ENCODE results near the gene DGKI. TPM values are rescaled to one million over a fixed set of nuclear protein-coding genes. Genes with fewer than 3 reads are reported as not detected.

DGKI gene
- total RNA-seq, 4 donors from 2014 or later, result 0.44 to 1.1 (median 1.0) TPM; not detected in 1

DNA sequence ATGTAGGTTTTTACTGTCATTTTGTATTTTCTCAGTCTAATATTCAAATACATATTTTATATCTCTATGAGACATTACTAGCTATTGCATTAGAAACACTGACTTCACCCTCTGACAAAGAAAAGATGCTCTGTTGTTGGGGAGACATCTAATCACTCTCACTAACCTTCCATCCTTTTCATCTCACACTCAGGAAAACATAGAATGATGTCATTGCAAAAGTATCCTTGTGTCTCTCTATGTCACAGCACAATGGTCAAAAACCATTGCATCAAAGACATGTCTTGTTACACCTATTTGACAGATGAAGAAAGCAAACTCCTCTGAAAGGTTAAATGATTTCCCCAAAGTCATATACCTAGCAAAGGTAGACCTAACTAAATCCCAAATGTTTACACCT lies 272.0 kb downstream of the DGKI start:
- Histone ChIP-seq H3K27me3 (no peaks in the 10 kb centered on the region), H3K36me3 (no peaks in the 10 kb centered on the region), H3K4me1 (no peaks in the 10 kb centered on the region), H3K27ac (no peak overlapping the region), H3K4me3 (no peak overlapping the region), H3K9me3 (no peaks in the 10 kb centered on the region)
- intact Hi-C loops (cut with DNase I), result no loop called here
- no peak for DNase-seq
- no peak for TF ChIP-seq POLR2A (IDR thresholded peaks at IDR 0.05)
- TF ChIP-seq, protein P1, sequence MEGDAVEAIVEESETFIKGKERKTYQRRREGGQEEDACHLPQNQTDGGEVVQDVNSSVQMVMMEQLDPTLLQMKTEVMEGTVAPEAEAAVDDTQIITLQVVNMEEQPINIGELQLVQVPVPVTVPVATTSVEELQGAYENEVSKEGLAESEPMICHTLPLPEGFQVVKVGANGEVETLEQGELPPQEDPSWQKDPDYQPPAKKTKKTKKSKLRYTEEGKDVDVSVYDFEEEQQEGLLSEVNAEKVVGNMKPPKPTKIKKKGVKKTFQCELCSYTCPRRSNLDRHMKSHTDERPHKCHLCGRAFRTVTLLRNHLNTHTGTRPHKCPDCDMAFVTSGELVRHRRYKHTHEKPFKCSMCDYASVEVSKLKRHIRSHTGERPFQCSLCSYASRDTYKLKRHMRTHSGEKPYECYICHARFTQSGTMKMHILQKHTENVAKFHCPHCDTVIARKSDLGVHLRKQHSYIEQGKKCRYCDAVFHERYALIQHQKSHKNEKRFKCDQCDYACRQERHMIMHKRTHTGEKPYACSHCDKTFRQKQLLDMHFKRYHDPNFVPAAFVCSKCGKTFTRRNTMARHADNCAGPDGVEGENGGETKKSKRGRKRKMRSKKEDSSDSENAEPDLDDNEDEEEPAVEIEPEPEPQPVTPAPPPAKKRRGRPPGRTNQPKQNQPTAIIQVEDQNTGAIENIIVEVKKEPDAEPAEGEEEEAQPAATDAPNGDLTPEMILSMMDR (IDR thresholded peaks at IDR 0.05), result no peak

DNA sequence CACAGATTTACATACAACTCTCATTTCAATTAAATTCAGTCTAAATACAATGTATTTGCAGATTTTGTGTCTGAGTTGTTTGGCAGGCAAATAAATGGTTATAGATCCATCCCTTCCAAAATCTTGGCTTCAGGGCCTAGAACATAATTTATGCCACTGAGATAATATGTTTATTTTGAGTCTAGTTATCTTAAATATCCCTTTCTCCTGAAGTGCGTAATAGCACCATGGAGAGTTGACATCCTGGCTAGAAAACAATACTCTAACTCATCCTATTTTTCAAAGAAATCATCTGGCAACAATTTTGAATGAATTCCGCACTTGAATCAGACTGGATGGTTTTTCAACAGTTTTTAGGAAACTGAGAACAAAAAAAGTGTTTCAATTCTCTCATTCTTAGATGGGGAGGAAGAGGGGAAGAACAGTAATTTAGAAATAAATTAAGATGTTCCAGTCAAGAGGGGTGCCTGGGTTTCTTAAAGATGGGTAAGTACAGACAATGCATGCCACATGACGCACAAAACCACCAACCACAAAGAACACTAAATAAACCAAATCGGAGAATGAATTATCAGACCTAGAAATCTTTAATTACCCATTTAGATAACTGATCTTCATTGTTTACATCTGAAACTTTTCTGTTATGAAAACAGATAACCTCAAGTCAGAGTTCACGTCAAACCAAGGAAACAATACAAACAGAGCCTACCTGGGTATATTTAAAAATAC lies 274.6 kb downstream of the DGKI start:
- Histone ChIP-seq H3K4me3 (no peak overlapping the region), H3K27me3 (no peaks in the 10 kb centered on the region), H3K27ac (no peak overlapping the region), H3K36me3 (no peaks in the 10 kb centered on the region), H3K4me1 (no peaks in the 10 kb centered on the region), H3K9me3 (no peaks in the 10 kb centered on the region)
- no peak for TF ChIP-seq POLR2A (IDR thresholded peaks at IDR 0.05)
- TF ChIP-seq, protein P1 (IDR thresholded peaks at IDR 0.05), result no peak
- no peak for DNase-seq
- intact Hi-C loops (cut with DNase I), result no loop called here
- WGBS, 2 donors, result 62 to 65% methylated on average over 5 of the region's 5 CpGs

DNA sequence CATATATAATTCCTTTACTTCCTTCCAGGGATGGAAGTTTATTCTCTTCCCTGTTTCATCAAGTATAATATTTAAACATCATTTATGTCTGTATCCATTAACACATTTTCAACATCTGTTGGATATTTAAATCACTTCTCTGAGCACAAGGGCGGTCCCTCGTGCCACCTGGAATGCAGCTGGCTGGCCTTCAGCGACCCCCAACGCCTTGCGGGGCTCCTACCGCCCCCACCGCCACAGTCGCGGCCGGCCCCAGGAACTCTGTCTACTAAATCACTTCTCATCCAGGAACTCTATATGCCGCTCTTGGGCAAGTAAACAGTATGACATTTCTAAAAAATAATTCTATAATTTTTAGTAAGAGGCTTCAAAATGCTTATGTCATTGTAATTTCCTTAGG lies 282.1 kb downstream of the DGKI start:
- DNase-seq, result no peak
- WGBS, 2 donors, result 53 to 55% methylated on average over 11 of the region's 11 CpGs
- Histone ChIP-seq H3K4me1 (no peaks in the 10 kb centered on the region), H3K27me3 (no peaks in the 10 kb centered on the region), H3K4me3 (no peak overlapping the region), H3K27ac (no peak overlapping the region), H3K9me3 (no peaks in the 10 kb centered on the region), H3K36me3 (no peaks in the 10 kb centered on the region)
- no peak for TF ChIP-seq POLR2A (IDR thresholded peaks at IDR 0.05)
- TF ChIP-seq, protein P1 (IDR thresholded peaks at IDR 0.05), result no peak
- intact Hi-C loops (cut with DNase I), result no loop called here

DNA sequence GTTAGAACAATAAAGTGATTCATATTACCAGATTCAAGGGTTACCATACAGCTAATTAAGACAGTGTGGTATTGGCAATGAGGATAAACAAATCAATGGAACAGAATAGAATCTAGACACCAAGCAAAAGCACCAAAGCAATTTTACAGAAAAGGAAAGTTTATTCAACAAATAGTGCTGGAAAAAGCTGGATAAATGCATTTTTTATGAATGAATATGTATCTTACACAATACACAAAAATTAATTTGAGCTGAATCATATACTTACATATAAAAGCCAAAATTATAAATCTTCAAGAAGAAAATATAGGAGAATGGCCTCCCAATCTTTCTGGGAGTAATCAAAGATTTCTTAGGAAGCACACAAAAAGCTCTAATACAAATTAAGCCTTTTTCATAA lies 282.8 kb downstream of the DGKI start:
- intact Hi-C loops (cut with DNase I), result no loop called here
- no peak overlapping the region for H3K4me3 ChIP-seq
- no peak for DNase-seq
- TF ChIP-seq, protein P1 (IDR thresholded peaks at IDR 0.05), result no peak
- no peak for TF ChIP-seq POLR2A (IDR thresholded peaks at IDR 0.05)
- H3K9me3 ChIP-seq, result no peaks in the 10 kb centered on the region
- H3K27me3 ChIP-seq, result no peaks in the 10 kb centered on the region
- H3K27ac ChIP-seq, result no peak overlapping the region
- H3K4me1 ChIP-seq, result no peaks in the 10 kb centered on the region
- H3K36me3 ChIP-seq, result no peaks in the 10 kb centered on the region

DNA sequence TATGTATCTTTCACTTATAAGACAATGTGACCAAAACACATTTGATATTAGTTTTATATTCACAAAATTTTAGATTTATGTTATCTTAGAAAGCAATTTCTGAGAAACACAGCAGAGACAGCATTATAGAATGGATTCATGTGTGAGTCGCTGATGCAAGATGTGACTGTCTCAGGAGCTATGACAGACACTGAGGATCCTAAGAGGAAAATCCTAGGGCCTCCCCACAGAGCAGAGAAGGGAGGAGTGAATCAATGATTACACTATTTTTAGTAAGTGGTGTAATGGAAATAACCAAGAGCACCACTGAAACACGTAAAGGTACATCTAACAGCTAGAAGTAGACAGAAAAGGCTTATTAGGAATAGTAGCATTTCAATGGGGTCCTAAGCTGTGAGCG lies 299.3 kb downstream of the DGKI start:
- no peak overlapping the region for H3K27ac ChIP-seq
- H3K36me3 ChIP-seq, result no peaks in the 10 kb centered on the region
- H3K4me1 ChIP-seq, result no peaks in the 10 kb centered on the region
- TF ChIP-seq, protein P1 (IDR thresholded peaks at IDR 0.05), result no peak
- no peak for TF ChIP-seq POLR2A (IDR thresholded peaks at IDR 0.05)
- no peaks in the 10 kb centered on the region for H3K9me3 ChIP-seq
- H3K4me3 ChIP-seq, result no peak overlapping the region
- intact Hi-C loops (cut with DNase I), result no loop called here
- no peak for DNase-seq
- no peaks in the 10 kb centered on the region for H3K27me3 ChIP-seq
- 79% methylated on average over 3 of the region's 3 CpGs for WGBS, 2 donors
